ENCODE measurements around the gene QPRT. TPM values are rescaled to one million over a fixed set of nuclear protein-coding genes. Genes with fewer than 3 reads are reported as not detected.
A peak's percentile ranks its signal among the peaks of the same experiment; 100 is the strongest.
"Not testable (repeated sequence)": the region's sequence is repeated elsewhere in the genome, so short reads cannot be mapped to it uniquely, and the experiment has no call there.

QPRT gene
- total RNA-seq, 2 donors from 2014 or later: 0.95 to 1.3 TPM

- Histone ChIP-seq H3K36me3 (no peaks in the 10 kb centered on the region), H3K9me3 (no peaks in the 10 kb centered on the region), H3K4me3 (no peak overlapping the region), H3K27me3 (replicated peaks; ENCODE audit: insufficient read depth) (no peaks in the 10 kb centered on the region), H3K27ac (no peak overlapping the region), H3K4me1 (ENCODE audit: control insufficient read depth in 1 of 2, low read depth in 2 of 2) (no peaks in the 10 kb centered on the region)
- no peak for TF ChIP-seq CTCF (IDR thresholded peaks at IDR 0.05)
- ATAC-seq (ENCODE audit: insufficient number of reproducible peaks, low FRiP score, low read depth) (no peak), DNase-seq (ENCODE audit: low spot score) (no peak)
These were observed 41.7 kb downstream of the QPRT start for GRCh38 chr16:29720703-29721102.

GRCh38 chr16:29721167-29721879, 42.3 kb downstream of the QPRT start:
- not testable (repeated sequence) for ATAC-seq (ENCODE audit: insufficient number of reproducible peaks, low FRiP score, low read depth)

GRCh38 chr16:29726845-29727377, 47.9 kb downstream of the QPRT start:
- no peaks in the 10 kb centered on the region for H3K36me3 ChIP-seq
- no peak for TF ChIP-seq CTCF (IDR thresholded peaks at IDR 0.05)
- H3K4me1 ChIP-seq (ENCODE audit: control insufficient read depth in 1 of 2, low read depth in 2 of 2): no peaks in the 10 kb centered on the region
- ATAC-seq (ENCODE audit: insufficient number of reproducible peaks, low FRiP score, low read depth) (no peak), DNase-seq (ENCODE audit: low spot score) (no peak)
- H3K27me3 ChIP-seq (replicated peaks; ENCODE audit: insufficient read depth): no peaks in the 10 kb centered on the region
- H3K4me3 ChIP-seq: no peak overlapping the region
- H3K9me3 ChIP-seq: no peaks in the 10 kb centered on the region
- no peak overlapping the region for H3K27ac ChIP-seq

More at GRCh38 chr16:29721167-29721879, 42.3 kb downstream of the QPRT start:
- H3K36me3 ChIP-seq; H3K4me1 ChIP-seq (ENCODE audit: control insufficient read depth in 1 of 2, low read depth in 2 of 2); H3K27me3 ChIP-seq (replicated peaks; ENCODE audit: insufficient read depth); H3K27ac ChIP-seq; H3K9me3 ChIP-seq; H3K4me3 ChIP-seq: not testable (repeated sequence)
- DNase-seq (ENCODE audit: low spot score): peak; percentile 23
- peak; percentile 59 for TF ChIP-seq CTCF (IDR thresholded peaks at IDR 0.05)

GRCh38 chr16:29727452-29727851, 48.5 kb downstream of the QPRT start:
- Histone ChIP-seq H3K9me3 (no peaks in the 10 kb centered on the region), H3K27me3 (replicated peaks; ENCODE audit: insufficient read depth) (no peaks in the 10 kb centered on the region), H3K27ac (no peak overlapping the region), H3K4me1 (ENCODE audit: control insufficient read depth in 1 of 2, low read depth in 2 of 2) (no peaks in the 10 kb centered on the region), H3K4me3 (no peak overlapping the region), H3K36me3 (no peaks in the 10 kb centered on the region)
- DNase-seq (ENCODE audit: low spot score): no peak
- TF ChIP-seq CTCF (IDR thresholded peaks at IDR 0.05): no peak
- ATAC-seq (ENCODE audit: insufficient number of reproducible peaks, low FRiP score, low read depth): no peak

- no peak for ATAC-seq (ENCODE audit: insufficient number of reproducible peaks, low FRiP score, low read depth)
- Histone ChIP-seq H3K9me3 (no peaks in the 10 kb centered on the region), H3K4me1 (ENCODE audit: control insufficient read depth in 1 of 2, low read depth in 2 of 2) (no peaks in the 10 kb centered on the region), H3K27me3 (replicated peaks; ENCODE audit: insufficient read depth) (no peaks in the 10 kb centered on the region), H3K4me3 (no peak overlapping the region), H3K36me3 (no peaks in the 10 kb centered on the region), H3K27ac (no peak overlapping the region)
- TF ChIP-seq CTCF (IDR thresholded peaks at IDR 0.05): peak; percentile 37
- DNase-seq (ENCODE audit: low spot score): no peak
These were observed 50.1 kb downstream of the QPRT start for GRCh38 chr16:29729116-29729521.

Measured in thoracic aorta (tissue), 2 donors.